Endodermal cell (in vitro differentiated cells): ENCODE data around the gene PF4V1. TPM values are rescaled to one million over a fixed set of nuclear protein-coding genes. Genes with fewer than 3 reads are reported as not detected.

Source experiments
- DNase-seq: peaks from one replicate; pipeline ENCODE4 v3.0.0-alpha.2; 2017
- H3K27ac ChIP-seq: 2 replicates; pipeline ENCODE4 v1.5.1; 2013; ENCODE audit warnings: mild to moderate bottlenecking, low read depth, low read length, moderate library complexity
- H3K27me3 ChIP-seq: 2 replicates; pipeline ENCODE4 v1.6.1; 2013; ENCODE audit warnings: mild to moderate bottlenecking, low read length, moderate library complexity; ENCODE audit not compliant: insufficient read depth, control insufficient read depth, poor library complexity, severe bottlenecking
- H3K36me3 ChIP-seq: 2 replicates; pipeline ENCODE4 v1.7.0; 2013; ENCODE audit warnings: mild to moderate bottlenecking, low read length, moderate library complexity; ENCODE audit not compliant: control insufficient read depth, insufficient read depth
- H3K4me1 ChIP-seq: one replicate; pipeline ENCODE4 v1.7.0; 2013; ENCODE audit warnings: low read length; ENCODE audit not compliant: control insufficient read depth, insufficient read depth
- H3K4me3 ChIP-seq: 2 replicates; pipeline ENCODE4 v1.5.1; 2013; ENCODE audit warnings: mild to moderate bottlenecking, low read length, moderate library complexity
- H3K9ac ChIP-seq: 2 replicates; pipeline ENCODE4 v1.6.1; 2013; ENCODE audit warnings: mild to moderate bottlenecking, low read length, moderate library complexity; ENCODE audit not compliant: poor library complexity, severe bottlenecking; ENCODE audit errors: extremely low read depth
- H3K9me3 ChIP-seq: 2 replicates; pipeline ENCODE4 v1.6.1; 2013; ENCODE audit warnings: mild to moderate bottlenecking, low read length, moderate library complexity; ENCODE audit not compliant: control insufficient read depth
- H3K27ac Mint-ChIP-seq: 2 replicates; pipeline ENCODE4 v1.8.0; 2020; ENCODE audit warnings: mixed read lengths
- H3K27me3 Mint-ChIP-seq: 2 replicates; pipeline ENCODE4 v1.8.0; 2021; ENCODE audit warnings: mild to moderate bottlenecking, mixed read lengths; ENCODE audit not compliant: insufficient read depth
- H3K36me3 Mint-ChIP-seq: 2 replicates; pipeline ENCODE4 v1.8.0; 2020; ENCODE audit warnings: low read depth, mixed read lengths
- H3K4me1 Mint-ChIP-seq: 2 replicates; pipeline ENCODE4 v1.8.0; 2020; ENCODE audit warnings: mixed read lengths
- H3K4me3 Mint-ChIP-seq: 2 replicates; pipeline ENCODE4 v1.8.0; 2020; ENCODE audit warnings: mild to moderate bottlenecking, moderate library complexity, mixed read lengths
- H3K9me3 Mint-ChIP-seq: 2 replicates; pipeline ENCODE4 v1.8.0; 2020; ENCODE audit warnings: mild to moderate bottlenecking, mixed read lengths
- WGBS, 2 experiments: methylation state at CpG; one replicate each; pipeline versions ENCODE4 v1.1.5 to v1.1.7; 2013; ENCODE audit warnings: missing lambda C conversion rate in 2 of 2, mixed read lengths in 1 of 2; ENCODE audit not compliant: insufficient coverage in 1 of 2, insufficient read length in 1 of 2; 5-methylcytosine and 5-hydroxymethylcytosine counted together
- total RNA-seq, 2 donors: library from RNA; stranded (reverse); fragmentation: NEBNext Ultra II Directional in 1 of 2; extraction: Animal tissue kit (Norgen Biotek cat#: 25700) in 1 of 2; gene quantifications; 2 replicates in 1 of 2; 3 replicates in 1 of 2; pipeline ENCODE4 v1.2.1, GENCODE V29; 2021
- TF ChIP-seq, protein P1 (sequence below): fragments of 200-600 bp; sonication (generic); conservative IDR thresholded peaks from 2 replicates; pipeline ENCODE4 v1.5.0; 2021; ENCODE audit warnings: antibody characterized with exemption, mild to moderate bottlenecking

Gene PF4V1
- total RNA-seq, 2 donors from 2014 or later: not detected

DNA sequence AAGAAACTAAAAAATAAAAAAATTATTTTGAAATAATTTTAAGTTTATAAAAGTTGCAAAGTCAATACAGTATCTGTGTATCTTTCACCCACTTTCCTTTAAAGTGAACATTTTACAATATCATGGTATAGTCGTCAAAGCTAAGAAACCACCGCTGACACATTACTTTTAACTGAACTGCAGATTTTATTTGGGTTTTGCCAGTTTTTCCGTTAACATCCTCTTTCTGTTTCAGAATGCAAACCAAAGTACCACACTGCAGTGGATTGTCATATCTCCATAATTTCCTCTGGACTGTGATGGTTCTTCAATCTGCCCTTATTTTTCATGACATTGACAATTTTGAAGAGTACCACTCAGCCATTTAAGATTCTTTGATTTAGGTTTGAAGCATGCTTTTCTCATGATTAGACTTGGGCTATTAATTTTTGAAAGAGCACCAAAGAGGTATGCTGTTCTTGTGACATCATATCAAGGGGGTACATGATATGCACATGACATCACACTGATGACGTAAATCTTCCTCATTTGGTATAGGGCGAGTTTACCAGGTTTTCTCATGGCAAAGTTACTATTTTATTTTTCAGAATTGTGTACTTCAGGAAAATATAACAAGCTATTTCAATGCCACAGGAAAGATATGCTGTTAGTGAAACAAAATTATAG, 12.5 kb downstream of the PF4V1 start:
- H3K4me3 Mint-ChIP-seq: no peak overlapping the region
- Histone ChIP-seq H3K4me1 (no peaks in the 10 kb centered on the region), H3K27me3 (peaks cover 28% of the 10 kb centered on the region), H3K36me3 (no peaks in the 10 kb centered on the region), H3K9me3 (no peaks in the 10 kb centered on the region), H3K27ac (no peak overlapping the region), H3K4me3 (no peak overlapping the region), H3K9ac (no peak overlapping the region)
- peaks cover 8% of the 10 kb centered on the region for H3K4me1 Mint-ChIP-seq
- TF ChIP-seq, protein P1, sequence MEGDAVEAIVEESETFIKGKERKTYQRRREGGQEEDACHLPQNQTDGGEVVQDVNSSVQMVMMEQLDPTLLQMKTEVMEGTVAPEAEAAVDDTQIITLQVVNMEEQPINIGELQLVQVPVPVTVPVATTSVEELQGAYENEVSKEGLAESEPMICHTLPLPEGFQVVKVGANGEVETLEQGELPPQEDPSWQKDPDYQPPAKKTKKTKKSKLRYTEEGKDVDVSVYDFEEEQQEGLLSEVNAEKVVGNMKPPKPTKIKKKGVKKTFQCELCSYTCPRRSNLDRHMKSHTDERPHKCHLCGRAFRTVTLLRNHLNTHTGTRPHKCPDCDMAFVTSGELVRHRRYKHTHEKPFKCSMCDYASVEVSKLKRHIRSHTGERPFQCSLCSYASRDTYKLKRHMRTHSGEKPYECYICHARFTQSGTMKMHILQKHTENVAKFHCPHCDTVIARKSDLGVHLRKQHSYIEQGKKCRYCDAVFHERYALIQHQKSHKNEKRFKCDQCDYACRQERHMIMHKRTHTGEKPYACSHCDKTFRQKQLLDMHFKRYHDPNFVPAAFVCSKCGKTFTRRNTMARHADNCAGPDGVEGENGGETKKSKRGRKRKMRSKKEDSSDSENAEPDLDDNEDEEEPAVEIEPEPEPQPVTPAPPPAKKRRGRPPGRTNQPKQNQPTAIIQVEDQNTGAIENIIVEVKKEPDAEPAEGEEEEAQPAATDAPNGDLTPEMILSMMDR: no peak
- H3K36me3 Mint-ChIP-seq: no peaks in the 10 kb centered on the region
- H3K9me3 Mint-ChIP-seq: no peaks in the 10 kb centered on the region
- DNase-seq: no peak
- no peak overlapping the region for H3K27ac Mint-ChIP-seq
- H3K27me3 Mint-ChIP-seq: peaks cover 35% of the 10 kb centered on the region
- 96 to 99% methylated on average over 5 of the region's 5 CpGs for WGBS, 2 experiments

DNA sequence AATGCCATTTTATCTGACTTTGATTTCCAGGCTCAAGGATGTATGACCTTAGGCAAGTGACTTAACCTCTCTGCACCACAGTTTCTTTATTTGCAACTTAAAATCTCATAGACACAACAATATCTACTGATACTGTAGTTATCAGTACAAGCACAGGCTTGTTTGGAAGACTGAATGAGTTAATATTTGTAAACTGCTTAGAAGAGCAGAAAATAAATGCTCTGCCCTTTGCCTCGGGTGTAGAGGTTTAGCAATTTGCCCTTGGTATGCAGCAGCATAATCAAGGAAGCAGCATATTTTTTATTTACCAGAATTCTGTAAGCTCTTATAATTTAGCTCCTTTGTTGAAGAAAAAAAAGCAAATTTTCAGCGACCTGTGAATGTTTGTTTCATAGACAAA, 13.2 kb downstream of the PF4V1 start:
- Histone ChIP-seq H3K27me3 (peaks cover 31% of the 10 kb centered on the region), H3K4me1 (no peaks in the 10 kb centered on the region), H3K9ac (no peak overlapping the region), H3K27ac (no peak overlapping the region), H3K4me3 (no peak overlapping the region), H3K36me3 (no peaks in the 10 kb centered on the region), H3K9me3 (no peaks in the 10 kb centered on the region)
- TF ChIP-seq, protein P1: no peak
- Mint-ChIP-seq H3K27ac (no peak overlapping the region), H3K27me3 (peaks cover 42% of the 10 kb centered on the region), H3K4me1 (peaks cover 8% of the 10 kb centered on the region), H3K9me3 (no peaks in the 10 kb centered on the region), H3K36me3 (no peaks in the 10 kb centered on the region), H3K4me3 (no peak overlapping the region)
- no peak for DNase-seq
- 79 to 83% methylated on average over 1 to 2 of the region's 2 CpGs for WGBS, 2 experiments

DNA sequence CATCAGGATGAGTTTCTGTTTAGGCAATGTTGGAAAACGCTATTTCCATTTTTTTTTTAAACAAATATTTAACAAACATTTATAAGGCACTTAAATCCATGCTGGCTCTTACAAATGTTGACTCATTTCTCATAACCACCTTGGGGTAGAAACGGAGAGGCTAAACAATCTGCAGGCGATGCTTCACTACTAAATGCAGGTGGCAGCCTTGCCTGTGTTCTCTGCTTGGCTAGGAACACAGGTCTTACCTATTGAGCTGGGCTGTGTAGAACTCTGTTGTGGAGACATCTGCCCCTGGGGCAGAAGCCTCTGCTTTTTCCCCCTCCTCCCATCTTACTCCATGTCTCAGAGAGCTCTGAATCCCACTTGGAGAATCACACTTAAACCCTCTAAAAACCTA, 14.7 kb downstream of the PF4V1 start:
- Mint-ChIP-seq H3K9me3 (no peaks in the 10 kb centered on the region), H3K27me3 (peaks cover 46% of the 10 kb centered on the region)

More for the DNA sequence above, 14.7 kb downstream of the PF4V1 start:
- no peak overlapping the region for H3K9ac ChIP-seq
- H3K4me3 Mint-ChIP-seq: no peak overlapping the region
- H3K27ac ChIP-seq: no peak overlapping the region
- H3K4me1 Mint-ChIP-seq: peaks cover 8% of the 10 kb centered on the region
- no peak overlapping the region for H3K27ac Mint-ChIP-seq
- TF ChIP-seq, protein P1: peak; percentile 57
- H3K9me3 ChIP-seq: no peaks in the 10 kb centered on the region
- no peak overlapping the region for H3K4me3 ChIP-seq
- H3K36me3 ChIP-seq: no peaks in the 10 kb centered on the region
- H3K36me3 Mint-ChIP-seq: no peaks in the 10 kb centered on the region
- H3K4me1 ChIP-seq: no peaks in the 10 kb centered on the region
- H3K27me3 ChIP-seq: peaks cover 31% of the 10 kb centered on the region
- WGBS, 2 experiments: 77 to 83% methylated on average over 2 to 3 of the region's 3 CpGs
- peak; percentile 53 for DNase-seq
